ENCODE measurements around the gene HDAC4. TPM values are rescaled to one million over a fixed set of nuclear protein-coding genes. Genes with fewer than 3 reads are reported as not detected.

The HDAC4 gene
- total and polyA plus RNA-seq, 2 experiments from 2014 or later, result 8.1 to 41.8 TPM

GRCh38 chr2:239249776-239250175 is 151.0 kb downstream of the HDAC4 start:
- ATAC-seq, result no peak
- Histone ChIP-seq H2AFZ (no peak overlapping the region), H3K79me2 (replicated peaks; ENCODE audit: insufficient read depth) (peaks cover 91% of the 10 kb centered on the region), H3K4me2 (no peak overlapping the region), H3K27ac (ENCODE audit: low read depth) (no peak overlapping the region), H3K27me3 (ENCODE audit: insufficient read depth) (no peaks in the 10 kb centered on the region), H3F3A (replicated peaks; ENCODE audit: low read depth) (no peaks in the 10 kb centered on the region), H3K4me1 (ENCODE audit: insufficient read depth) (peaks cover 18% of the 10 kb centered on the region), H3K4me3 (no peak overlapping the region), H4K20me1 (replicated peaks; ENCODE audit: insufficient read depth) (peaks cover 17% of the 10 kb centered on the region), H3K9me2 (ENCODE audit: insufficient read depth) (no peaks in the 10 kb centered on the region), H3K36me3 (ENCODE audit: insufficient read depth) (no peaks in the 10 kb centered on the region)
- Mint-ChIP-seq H3K9me3 (no peaks in the 10 kb centered on the region), H3K36me3 (ENCODE audit: low read depth) (no peaks in the 10 kb centered on the region), H3K4me1 (peaks cover 67% of the 10 kb centered on the region), H3K27ac (no peak overlapping the region), H3K4me3 (no peak overlapping the region), H3K27me3 (ENCODE audit: insufficient read depth, low read depth, poor library complexity) (peaks cover 13% of the 10 kb centered on the region)
- no peak for TF ChIP-seq ZNF462 (CRISPR knock-in tag; IDR thresholded peaks at IDR 0.05)
- no peak for TF ChIP-seq EZH2 (IDR thresholded peaks at IDR 0.05; ENCODE audit: low read depth, unreplicated experiment)
- no peak for DNase-seq (ENCODE audit: low spot score)

- no peak overlapping the region for H3K27ac ChIP-seq (ENCODE audit: low read depth)
- peaks cover 13% of the 10 kb centered on the region for H3K4me1 ChIP-seq (ENCODE audit: insufficient read depth)
- H4K20me1 ChIP-seq (replicated peaks; ENCODE audit: insufficient read depth), result peaks cover 17% of the 10 kb centered on the region
- no peaks in the 10 kb centered on the region for H3K27me3 ChIP-seq (ENCODE audit: insufficient read depth)
- no peak overlapping the region for H3K27ac Mint-ChIP-seq
- H3K4me3 Mint-ChIP-seq, result no peak overlapping the region
- ATAC-seq, result no peak
- no peak overlapping the region for H3K4me3 ChIP-seq
- H2AFZ ChIP-seq, result no peak overlapping the region
- H3K36me3 ChIP-seq (ENCODE audit: insufficient read depth), result no peaks in the 10 kb centered on the region
- no peak overlapping the region for H3K4me2 ChIP-seq
- no peaks in the 10 kb centered on the region for H3F3A ChIP-seq (replicated peaks; ENCODE audit: low read depth)
- peaks cover 60% of the 10 kb centered on the region for H3K4me1 Mint-ChIP-seq
- H3K36me3 Mint-ChIP-seq (ENCODE audit: low read depth), result no peaks in the 10 kb centered on the region
- H3K27me3 Mint-ChIP-seq (ENCODE audit: insufficient read depth, low read depth, poor library complexity), result peaks cover 14% of the 10 kb centered on the region
- no peak for DNase-seq (ENCODE audit: low spot score)
- no peaks in the 10 kb centered on the region for H3K9me2 ChIP-seq (ENCODE audit: insufficient read depth)
- peaks cover 91% of the 10 kb centered on the region for H3K79me2 ChIP-seq (replicated peaks; ENCODE audit: insufficient read depth)
- H3K9me3 Mint-ChIP-seq, result no peaks in the 10 kb centered on the region
- TF ChIP-seq STAT1 (IDR thresholded peaks at IDR 0.05; ENCODE audit: unreplicated experiment) (no peak), REST (IDR thresholded peaks at IDR 0.05; ENCODE audit: unreplicated experiment) (no peak), ZNF331 (CRISPR knock-in tag; IDR thresholded peaks at IDR 0.05; ENCODE audit: low read depth) (no peak), EZH2phosphoT487 (IDR thresholded peaks at IDR 0.05; ENCODE audit: unreplicated experiment) (no peak), ZNF114 (CRISPR knock-in tag; IDR thresholded peaks at IDR 0.05) (no peak), EZH2 (IDR thresholded peaks at IDR 0.05; ENCODE audit: low read depth, unreplicated experiment) (no peak), NANOG (IDR thresholded peaks at IDR 0.05; ENCODE audit: borderline replicate concordance) (no peak), JUNB (IDR thresholded peaks at IDR 0.05; ENCODE audit: unreplicated experiment) (no peak), ETS1 (IDR thresholded peaks at IDR 0.05) (no peak)
Measured at GRCh38 chr2:239249048-239249447, 151.8 kb downstream of the HDAC4 start.

Measured in GM23338 (cell line).